Nephron (organoid): ENCODE measurements around the gene CACNA1C.

Source experiments
- H3K27ac Mint-ChIP-seq, 3 experiments: 2 replicates each; pipeline ENCODE4 v1.8.0; 2020; ENCODE audit warnings: mixed read lengths in 3 of 3, mild to moderate bottlenecking in 2 of 3, moderate library complexity in 1 of 3
- H3K27me3 Mint-ChIP-seq: 2 replicates; pipeline ENCODE4 v1.8.0; 2021; ENCODE audit warnings: low read depth, mild to moderate bottlenecking, moderate library complexity, mixed read lengths
- H3K36me3 Mint-ChIP-seq: 2 replicates; pipeline ENCODE4 v1.8.0; 2020; ENCODE audit warnings: low read depth, mixed read lengths
- H3K4me1 Mint-ChIP-seq: 2 replicates; pipeline ENCODE4 v1.8.0; 2020; ENCODE audit warnings: mixed read lengths
- H3K4me3 Mint-ChIP-seq, 3 experiments: 2 replicates each; pipeline ENCODE4 v1.8.0; 2020; ENCODE audit warnings: mild to moderate bottlenecking in 3 of 3, mixed read lengths in 3 of 3, moderate library complexity in 2 of 3
- H3K9me3 Mint-ChIP-seq: 2 replicates; pipeline ENCODE4 v1.8.0; 2020; ENCODE audit warnings: mixed read lengths
- CTCF ChIP-seq, 3 experiments: fragments of 200-600 bp; sonication (generic); IDR thresholded peaks; one replicate each; pipeline ENCODE4 v1.5.0; 2021; ENCODE audit warnings: antibody characterized with exemption in 3 of 3; ENCODE audit not compliant: unreplicated experiment in 3 of 3

Gene CACNA1C

DNA sequence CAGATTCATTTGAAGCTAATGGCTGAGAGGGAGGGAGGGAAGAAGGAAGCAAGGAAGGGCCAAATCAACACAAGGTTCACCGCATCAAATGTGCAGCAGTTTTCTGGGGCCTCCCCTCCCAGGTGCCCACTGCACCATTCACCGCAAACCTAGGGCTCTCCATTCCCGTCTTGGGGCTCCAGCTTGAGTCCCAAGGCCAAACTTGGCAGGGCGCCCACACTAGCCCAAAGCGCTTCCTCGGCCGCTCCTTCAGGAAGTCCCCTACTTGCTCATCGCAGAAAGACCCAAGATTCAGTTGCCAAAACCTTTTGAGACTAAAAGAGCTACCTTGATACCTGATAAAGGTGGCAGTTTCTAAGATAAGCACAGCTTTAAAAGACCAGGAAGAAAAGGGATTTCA is 601.5 kb downstream of the CACNA1C start:
- no peak overlapping the region for H3K27ac Mint-ChIP-seq
- TF ChIP-seq CTCF (IDR thresholded peaks at IDR 0.05; ENCODE audit: unreplicated experiment in 3 of 3): no peak
- no peak overlapping the region for H3K4me3 Mint-ChIP-seq
- H3K9me3 Mint-ChIP-seq: peaks cover 9% of the 10 kb centered on the region
- H3K27me3 Mint-ChIP-seq: peaks cover 4% of the 10 kb centered on the region
- H3K4me1 Mint-ChIP-seq: peaks cover 8% of the 10 kb centered on the region
- H3K36me3 Mint-ChIP-seq: peaks cover 36% of the 10 kb centered on the region

- Mint-ChIP-seq H3K9me3 (peaks cover 9% of the 10 kb centered on the region), H3K4me1 (peaks cover 5% of the 10 kb centered on the region), H3K4me3 (no peak overlapping the region), H3K27ac (no peak overlapping the region), H3K36me3 (peaks cover 36% of the 10 kb centered on the region), H3K27me3 (peaks cover 4% of the 10 kb centered on the region)
- no peak for TF ChIP-seq CTCF (IDR thresholded peaks at IDR 0.05; ENCODE audit: unreplicated experiment in 3 of 3)
Measured at GRCh38 chr12:2654741-2655140, 602.0 kb downstream of the CACNA1C start.

DNA sequence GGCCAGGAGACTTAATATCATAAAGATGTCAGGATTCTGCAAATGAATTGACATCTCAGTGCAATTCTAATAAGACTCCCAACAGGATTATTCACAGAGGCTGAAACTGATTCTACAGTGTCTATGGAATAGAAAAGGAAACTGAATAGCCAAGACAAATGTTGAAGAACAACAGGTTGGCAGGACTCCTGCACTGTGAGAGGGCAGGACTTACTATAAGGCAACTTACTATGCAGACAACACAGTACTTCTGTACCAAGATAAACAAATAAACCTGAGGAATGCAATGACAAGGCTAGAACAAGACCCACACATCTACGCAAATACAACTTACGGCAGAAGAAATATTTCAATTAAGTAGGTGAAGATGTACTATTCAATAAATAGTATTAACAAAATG is 609.7 kb downstream of the CACNA1C start:
- no peak for TF ChIP-seq CTCF (IDR thresholded peaks at IDR 0.05; ENCODE audit: unreplicated experiment in 3 of 3)
- H3K27me3 Mint-ChIP-seq: no peaks in the 10 kb centered on the region
- H3K36me3 Mint-ChIP-seq: peaks cover 17% of the 10 kb centered on the region
- no peak overlapping the region for H3K4me3 Mint-ChIP-seq
- H3K9me3 Mint-ChIP-seq: peaks cover 2% of the 10 kb centered on the region
- no peak overlapping the region for H3K27ac Mint-ChIP-seq
- H3K4me1 Mint-ChIP-seq: no peaks in the 10 kb centered on the region

GRCh38 chr12:2664721-2665577 is 612.2 kb downstream of the CACNA1C start:
- H3K4me3 Mint-ChIP-seq: no peak overlapping the region
- no peak for TF ChIP-seq CTCF (IDR thresholded peaks at IDR 0.05; ENCODE audit: unreplicated experiment in 3 of 3)
- no peaks in the 10 kb centered on the region for H3K4me1 Mint-ChIP-seq
- no peaks in the 10 kb centered on the region for H3K9me3 Mint-ChIP-seq
- no peak overlapping the region for H3K27ac Mint-ChIP-seq
- H3K36me3 Mint-ChIP-seq: peaks cover 11% of the 10 kb centered on the region
- peaks cover 4% of the 10 kb centered on the region for H3K27me3 Mint-ChIP-seq

GRCh38 chr12:2666411-2666810 is 613.6 kb downstream of the CACNA1C start:
- no peaks in the 10 kb centered on the region for H3K9me3 Mint-ChIP-seq
- no peaks in the 10 kb centered on the region for H3K4me1 Mint-ChIP-seq
- no peak overlapping the region for H3K4me3 Mint-ChIP-seq
- TF ChIP-seq CTCF (IDR thresholded peaks at IDR 0.05; ENCODE audit: unreplicated experiment in 3 of 3): no peak
- H3K27ac Mint-ChIP-seq: no peak overlapping the region
- peaks cover 14% of the 10 kb centered on the region for H3K36me3 Mint-ChIP-seq
- H3K27me3 Mint-ChIP-seq: peaks cover 4% of the 10 kb centered on the region

- no peaks in the 10 kb centered on the region for H3K9me3 Mint-ChIP-seq
Measured at GRCh38 chr12:2666846-2667245, 614.1 kb downstream of the CACNA1C start.

More at GRCh38 chr12:2666846-2667245, 614.1 kb downstream of the CACNA1C start:
- TF ChIP-seq CTCF (IDR thresholded peaks at IDR 0.05; ENCODE audit: unreplicated experiment in 3 of 3): no peak
- Mint-ChIP-seq H3K4me1 (no peaks in the 10 kb centered on the region), H3K27ac (no peak overlapping the region), H3K27me3 (peaks cover 4% of the 10 kb centered on the region), H3K4me3 (no peak overlapping the region), H3K36me3 (peaks cover 16% of the 10 kb centered on the region)
